Stimulated activated naive CD8-positive, alpha-beta T cell treated with anti-CD3 and anti-CD28 coated beads, Interleukin-15, amount 100 ng/mL, for 72 hours (primary cell): ENCODE results near the gene CBX5.

Experiments
- ATAC-seq: fragments of 150-1000 bp; cut with Tn5 transposase; 2 replicates; pipeline ENCODE4 v1.10.0; 2021; ENCODE audit warnings: mild to moderate bottlenecking, moderate library complexity
- DNase-seq, 2 donors: peaks; one replicate each; pipeline ENCODE4 v3.0.0; 2021 to 2022
- H3K27ac Mint-ChIP-seq, 2 donors: one replicate each; pipeline ENCODE4 v1.8.0; 2022; ENCODE audit warnings: mild to moderate bottlenecking in 2 of 2, mixed read lengths in 2 of 2, moderate library complexity in 2 of 2
- H3K27me3 Mint-ChIP-seq: one replicate; pipeline ENCODE4 v1.8.0; 2022; ENCODE audit warnings: mixed read lengths
- H3K4me1 Mint-ChIP-seq: one replicate; pipeline ENCODE4 v1.8.0; 2022; ENCODE audit warnings: mild to moderate bottlenecking, mixed read lengths
- H3K4me3 Mint-ChIP-seq, 2 donors: one replicate each; pipeline ENCODE4 v1.8.0; 2022; ENCODE audit warnings: mild to moderate bottlenecking in 2 of 2, mixed read lengths in 2 of 2, moderate library complexity in 1 of 2
- H3K9me3 Mint-ChIP-seq, 2 donors: one replicate each; pipeline ENCODE4 v1.8.0; 2022; ENCODE audit warnings: mixed read lengths in 2 of 2

CBX5 gene

DNA sequence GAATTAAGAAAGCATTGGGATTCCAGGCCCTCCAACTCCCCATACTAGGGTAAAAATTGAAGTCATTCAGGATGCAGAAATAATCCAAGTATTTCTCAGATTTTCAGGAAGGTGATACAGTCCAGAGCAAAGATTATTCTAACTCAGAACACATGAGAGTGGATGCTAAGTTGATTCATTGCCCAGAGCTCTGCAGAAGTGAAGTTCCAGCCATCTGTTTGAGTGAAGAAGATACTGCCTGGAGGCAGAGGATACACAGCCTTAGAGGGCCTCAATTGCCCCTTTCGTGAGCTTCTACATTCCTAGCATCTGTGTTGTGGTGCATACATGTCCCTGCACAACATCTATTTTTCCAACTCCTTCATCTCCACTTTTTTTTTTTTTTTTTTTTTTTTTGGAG, 54.3 kb downstream of the CBX5 start:
- no peak overlapping the region for H3K4me3 Mint-ChIP-seq

DNA sequence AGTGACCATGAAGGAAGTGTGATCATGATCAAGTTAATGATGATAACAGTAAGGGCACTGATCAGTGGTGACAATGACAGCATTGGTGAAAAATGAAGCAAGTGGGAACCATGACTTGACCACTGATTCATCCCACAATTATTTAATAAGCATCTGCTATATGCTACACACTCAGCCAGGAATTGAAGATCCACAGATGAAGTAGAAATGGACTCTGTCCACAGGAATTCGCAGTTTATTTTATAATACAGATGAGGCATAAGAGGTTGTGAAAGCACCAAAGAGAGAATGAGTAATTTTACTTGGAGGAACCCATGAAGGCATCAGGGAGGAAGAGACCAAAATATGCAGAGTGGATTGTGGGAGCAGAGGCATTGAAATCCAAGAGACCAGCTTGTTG, 57.3 kb downstream of the CBX5 start:
- H3K27ac Mint-ChIP-seq, result no peak overlapping the region
- H3K9me3 Mint-ChIP-seq, result no peaks in the 10 kb centered on the region
- H3K27me3 Mint-ChIP-seq, result peaks cover 14% of the 10 kb centered on the region
- peaks cover under 1% of the 10 kb centered on the region for H3K4me1 Mint-ChIP-seq
- H3K4me3 Mint-ChIP-seq, result no peak overlapping the region
- ATAC-seq (no peak), DNase-seq (no peak)

More for the DNA sequence above, 54.3 kb downstream of the CBX5 start:
- Mint-ChIP-seq H3K27ac (no peak overlapping the region), H3K27me3 (no peaks in the 10 kb centered on the region), H3K9me3 (no peaks in the 10 kb centered on the region), H3K4me1 (peaks cover 5% of the 10 kb centered on the region)
- no peak for DNase-seq
- no peak for ATAC-seq

- peaks cover 12% of the 10 kb centered on the region for H3K4me1 Mint-ChIP-seq
- H3K4me3 Mint-ChIP-seq, result no peak overlapping the region
- ATAC-seq, result no peak
- H3K27ac Mint-ChIP-seq, result no peak overlapping the region
- peaks cover 25% of the 10 kb centered on the region for H3K27me3 Mint-ChIP-seq
- no peak for DNase-seq
- H3K9me3 Mint-ChIP-seq, result no peaks in the 10 kb centered on the region
Measured at GRCh38 chr12:54221402-54221984, 58.4 kb downstream of the CBX5 start.

DNA sequence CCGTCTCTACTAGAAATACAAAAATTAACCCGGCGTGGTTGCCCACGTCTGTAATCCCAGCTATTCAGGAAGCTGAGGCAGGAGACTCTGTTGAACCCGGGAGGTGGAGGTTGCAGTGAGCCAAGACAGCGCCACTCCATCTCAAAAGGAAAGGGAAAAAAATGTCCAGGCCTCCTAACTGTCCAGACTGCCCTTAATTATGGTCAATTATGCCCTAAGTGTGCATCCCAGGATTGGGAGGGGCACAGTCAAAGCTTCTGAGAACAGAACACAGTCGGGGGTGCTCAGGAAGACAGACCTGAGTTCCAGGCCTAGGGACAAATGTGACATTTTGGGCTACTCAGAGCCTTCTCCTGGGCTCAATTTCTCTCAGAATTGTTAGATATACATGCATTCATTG, 59.4 kb downstream of the CBX5 start:
- no peak overlapping the region for H3K4me3 Mint-ChIP-seq
- H3K27me3 Mint-ChIP-seq, result peaks cover 26% of the 10 kb centered on the region
- H3K4me1 Mint-ChIP-seq, result peaks cover 21% of the 10 kb centered on the region
- no peak for DNase-seq
- H3K9me3 Mint-ChIP-seq, result no peaks in the 10 kb centered on the region
- H3K27ac Mint-ChIP-seq, result no peak overlapping the region
- no peak for ATAC-seq

DNA sequence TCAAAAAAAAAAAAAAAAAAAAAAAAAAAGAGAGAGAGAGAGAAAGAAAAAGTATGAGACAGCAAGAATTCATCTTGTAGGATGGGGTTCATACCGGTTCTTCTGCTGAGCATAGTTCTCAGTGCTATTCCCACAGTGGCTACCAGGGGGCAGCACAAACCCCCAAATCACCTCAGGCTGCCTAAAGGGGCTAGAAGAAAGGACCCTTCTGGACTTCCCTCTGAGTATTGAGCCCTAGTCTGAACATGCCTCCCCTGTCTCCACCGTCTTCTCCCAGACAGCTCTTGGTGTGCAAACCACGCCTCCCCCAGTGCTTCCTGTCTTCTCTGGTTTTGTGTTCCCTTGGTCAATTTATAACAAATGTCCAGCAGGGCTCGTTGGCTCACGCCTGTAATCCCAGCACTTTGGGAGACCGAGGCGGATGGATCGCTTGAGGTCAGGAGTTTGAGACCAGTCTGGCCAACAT, 59.8 kb downstream of the CBX5 start:
- Mint-ChIP-seq H3K27ac (no peak overlapping the region), H3K27me3 (peaks cover 26% of the 10 kb centered on the region), H3K4me3 (no peak overlapping the region), H3K9me3 (no peaks in the 10 kb centered on the region), H3K4me1 (peaks cover 24% of the 10 kb centered on the region)
- ATAC-seq (peak; percentile 60), DNase-seq (peak; percentile 64 to 76)

DNA sequence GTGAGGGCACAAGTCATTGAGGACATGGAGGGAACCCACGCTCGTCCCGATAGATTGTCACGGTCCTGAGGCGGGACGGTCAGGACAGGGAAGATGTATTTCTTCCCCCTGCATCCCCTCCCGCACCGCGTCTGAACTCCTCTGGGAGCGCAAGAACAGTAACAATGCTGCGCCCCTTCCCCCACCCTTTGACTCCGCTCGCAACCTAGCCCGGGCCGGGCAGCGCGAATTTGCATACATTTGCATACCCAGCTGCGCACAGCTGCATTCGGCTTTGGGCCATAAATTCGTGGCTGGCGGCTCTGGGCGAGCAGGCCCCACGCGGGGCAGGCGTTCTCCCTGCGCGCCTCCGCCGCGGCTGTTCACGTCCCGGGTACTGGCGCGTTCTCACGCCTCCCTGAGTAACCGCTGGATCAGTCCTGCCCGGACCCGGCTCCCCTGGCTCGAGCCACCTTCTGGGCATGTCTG, 62.1 kb downstream of the CBX5 start:
- H3K4me3 Mint-ChIP-seq, result peak overlapping the region; percentile 84 to 85
- H3K4me1 Mint-ChIP-seq, result peaks cover 27% of the 10 kb centered on the region
- peaks cover 32% of the 10 kb centered on the region for H3K27me3 Mint-ChIP-seq
- H3K9me3 Mint-ChIP-seq, result no peaks in the 10 kb centered on the region
- ATAC-seq (no peak), DNase-seq (no peak)
- H3K27ac Mint-ChIP-seq, result no peak overlapping the region

GRCh38 chr12:54216797-54217661, 62.9 kb downstream of the CBX5 start:
- no peaks in the 10 kb centered on the region for H3K9me3 Mint-ChIP-seq
- H3K4me1 Mint-ChIP-seq, result peaks cover 27% of the 10 kb centered on the region
- peak overlapping the region in 1 of 2 donors; percentile 76 for H3K27ac Mint-ChIP-seq
- peak; percentile 66 for ATAC-seq
- H3K4me3 Mint-ChIP-seq, result peak overlapping the region; percentile 84 to 85
- peaks cover 33% of the 10 kb centered on the region for H3K27me3 Mint-ChIP-seq
- DNase-seq, result peak; percentile 48 to 70

DNA sequence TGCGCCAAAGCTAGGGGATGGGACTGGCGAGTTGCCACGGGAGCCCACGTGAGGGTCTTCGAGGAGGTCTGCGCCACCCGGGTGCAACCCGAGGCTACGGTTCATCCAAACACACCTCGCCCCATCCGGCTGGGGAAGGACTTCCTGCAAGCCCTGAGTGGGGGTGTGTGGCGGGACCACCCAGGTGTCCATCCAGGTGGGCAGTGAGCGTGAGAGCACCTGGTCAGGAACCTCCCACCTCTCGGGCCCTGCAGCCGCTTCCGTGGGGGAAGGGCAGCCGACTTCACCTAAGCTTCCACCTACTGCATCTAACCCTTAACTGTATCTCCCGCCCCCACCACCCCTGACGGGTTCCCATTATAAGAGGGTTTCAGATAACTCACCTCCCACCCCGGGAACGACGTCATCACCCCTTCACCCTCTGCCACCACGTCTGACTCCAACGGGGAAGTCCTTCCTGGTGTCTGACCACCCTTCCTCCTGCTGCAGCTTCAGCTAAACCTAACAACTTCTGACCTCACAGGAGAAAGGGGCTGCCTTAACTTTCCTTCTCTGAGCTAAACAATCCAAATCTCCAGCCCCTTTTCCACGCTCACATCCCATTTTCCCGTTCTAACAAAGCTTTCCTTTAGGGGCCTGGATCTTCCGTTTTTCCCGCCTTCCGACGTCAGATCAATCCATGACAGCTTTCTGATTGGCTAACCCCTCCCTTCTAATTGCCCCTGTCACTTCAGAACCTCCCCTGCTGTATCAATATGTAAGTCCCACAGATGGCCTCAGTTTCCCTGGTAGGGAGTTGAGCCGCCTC, 63.7 kb downstream of the CBX5 start:
- Mint-ChIP-seq H3K27ac (peak overlapping the region in 1 of 2 donors; percentile 76), H3K4me3 (peak overlapping the region; percentile 84 to 85), H3K4me1 (peaks cover 27% of the 10 kb centered on the region), H3K9me3 (no peaks in the 10 kb centered on the region), H3K27me3 (peaks cover 33% of the 10 kb centered on the region)
- peak in 1 of 2 donors; percentile 63 for DNase-seq
- peak; percentile 41 for ATAC-seq

GRCh38 chr12:54214553-54215406, 65.1 kb downstream of the CBX5 start:
- H3K4me1 Mint-ChIP-seq, result peaks cover 27% of the 10 kb centered on the region
- H3K27ac Mint-ChIP-seq, result no peak overlapping the region
- H3K9me3 Mint-ChIP-seq, result no peaks in the 10 kb centered on the region
- ATAC-seq, result peak; percentile 90
- peaks cover 33% of the 10 kb centered on the region for H3K27me3 Mint-ChIP-seq
- peak; percentile 92 to 93 for DNase-seq
- peak overlapping the region; percentile 80 to 85 for H3K4me3 Mint-ChIP-seq

DNA sequence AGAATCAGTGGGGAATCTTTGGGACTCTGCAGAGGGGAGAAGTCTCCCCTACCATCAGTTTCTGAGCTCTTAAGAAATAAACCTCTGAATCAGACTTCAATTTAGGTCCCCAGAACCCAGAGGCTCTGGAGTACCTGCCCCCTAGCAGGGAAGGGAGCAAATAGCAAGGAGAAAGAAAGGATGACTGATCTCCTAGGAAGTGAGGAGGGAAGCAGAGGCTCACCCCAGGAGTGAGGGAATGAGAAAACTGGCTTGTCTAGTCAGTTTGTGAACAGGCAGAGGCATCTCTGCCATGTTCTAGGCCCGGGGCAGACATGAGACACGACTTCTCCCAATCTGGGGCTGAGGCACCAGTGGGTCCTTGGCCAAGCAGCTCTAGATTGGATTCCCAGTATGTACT, 66.8 kb downstream of the CBX5 start:
- Mint-ChIP-seq H3K9me3 (no peaks in the 10 kb centered on the region), H3K4me1 (peaks cover 28% of the 10 kb centered on the region), H3K27me3 (peaks cover 34% of the 10 kb centered on the region), H3K4me3 (no peak overlapping the region), H3K27ac (no peak overlapping the region)
- no peak for DNase-seq
- ATAC-seq, result no peak

- Mint-ChIP-seq H3K27me3 (peaks cover 32% of the 10 kb centered on the region), H3K9me3 (no peaks in the 10 kb centered on the region), H3K4me3 (no peak overlapping the region), H3K27ac (no peak overlapping the region), H3K4me1 (peaks cover 26% of the 10 kb centered on the region)
- ATAC-seq, result no peak
- no peak for DNase-seq
Measured at GRCh38 chr12:54211920-54212319, 68.0 kb downstream of the CBX5 start.

DNA sequence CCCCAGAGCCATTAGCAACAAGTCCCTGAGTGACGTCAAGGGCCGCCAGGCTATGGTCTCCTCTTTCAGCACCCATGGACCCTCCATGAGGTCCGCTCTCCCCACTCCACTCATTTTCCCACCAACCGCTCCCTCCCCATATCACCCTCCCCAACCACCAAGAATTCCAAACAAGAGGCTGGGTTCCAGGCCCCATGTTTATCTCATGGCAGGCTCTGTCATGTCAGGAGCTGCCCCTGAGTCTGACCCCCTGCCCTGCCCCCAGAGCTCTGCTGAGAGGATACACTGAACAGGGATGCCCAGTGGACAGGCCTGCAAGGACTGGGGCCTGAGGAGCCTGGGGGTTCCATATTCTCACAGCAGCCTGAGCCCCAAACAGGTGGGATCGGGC, 69.5 kb downstream of the CBX5 start:
- Mint-ChIP-seq H3K4me3 (no peak overlapping the region), H3K9me3 (no peaks in the 10 kb centered on the region), H3K27ac (no peak overlapping the region), H3K27me3 (peaks cover 42% of the 10 kb centered on the region), H3K4me1 (peaks cover 12% of the 10 kb centered on the region)
- no peak for ATAC-seq
- no peak for DNase-seq

- Mint-ChIP-seq H3K4me3 (no peak overlapping the region), H3K27me3 (peaks cover 56% of the 10 kb centered on the region), H3K9me3 (no peaks in the 10 kb centered on the region), H3K27ac (no peak overlapping the region), H3K4me1 (peaks cover 6% of the 10 kb centered on the region)
- DNase-seq (no peak), ATAC-seq (no peak)
Measured at GRCh38 chr12:54208591-54208990, 71.3 kb downstream of the CBX5 start.

DNA sequence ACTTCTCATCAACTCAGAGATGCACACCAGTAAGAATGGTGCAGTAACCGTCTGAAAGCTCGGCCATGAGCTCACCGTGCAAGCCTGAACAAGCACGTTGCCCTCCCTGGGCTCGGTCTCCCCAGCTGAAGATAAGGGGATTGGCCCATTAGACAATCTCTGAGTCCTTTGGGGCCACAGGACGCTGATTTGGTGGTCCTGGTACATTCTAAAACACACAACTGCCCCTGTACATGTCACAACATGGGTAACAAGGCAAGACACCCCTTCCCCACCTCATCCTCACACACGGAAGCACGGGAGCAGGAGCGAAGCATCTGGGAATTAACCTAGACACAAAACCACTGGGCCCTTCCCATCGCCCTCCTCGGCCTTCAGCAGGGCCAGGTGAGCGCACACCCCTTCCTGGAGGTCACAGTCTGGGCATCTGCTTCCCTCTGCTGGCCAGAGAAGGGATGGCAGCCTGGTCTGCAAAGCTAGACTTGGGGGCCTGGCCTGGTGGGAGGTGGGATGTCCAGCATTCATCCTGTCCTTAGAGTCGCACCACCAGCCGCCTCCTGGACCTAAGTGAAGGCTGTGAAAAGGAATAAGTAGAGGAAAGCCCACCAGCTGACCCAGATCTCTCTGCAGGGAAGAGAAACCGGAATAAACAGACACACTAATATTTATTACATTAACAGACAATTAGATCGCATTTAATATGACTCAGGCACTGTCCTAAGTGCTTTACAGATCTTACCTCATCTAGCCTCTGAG, 72.2 kb downstream of the CBX5 start:
- ATAC-seq, result peak; percentile 89
- Mint-ChIP-seq H3K4me1 (peaks cover 6% of the 10 kb centered on the region), H3K27ac (no peak overlapping the region), H3K27me3 (peaks cover 55% of the 10 kb centered on the region), H3K9me3 (no peaks in the 10 kb centered on the region), H3K4me3 (no peak overlapping the region)
- DNase-seq, result peak; percentile 76 to 79
